ENCODE measurements around the gene WDR36.

DNA sequence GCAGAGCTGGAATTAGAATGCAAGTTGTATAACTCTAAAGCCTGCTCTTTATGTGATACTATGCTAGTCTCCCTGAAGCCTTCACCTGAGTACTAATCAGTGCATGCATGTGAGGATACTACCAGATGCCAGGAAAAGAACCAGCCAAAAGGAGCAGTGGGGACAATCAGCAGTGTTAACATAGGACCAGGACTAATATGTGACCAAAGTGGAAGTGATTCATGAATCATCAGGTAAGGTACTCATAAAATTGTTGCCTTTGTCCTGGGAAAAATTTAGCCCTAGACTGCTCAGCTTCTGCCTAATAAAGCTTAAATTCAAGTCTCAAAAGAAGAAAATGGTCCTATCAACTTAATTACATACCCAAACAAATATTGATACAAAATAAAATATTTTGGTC is 34.1 kb upstream of the WDR36 start:
- TF ChIP-seq, protein P1, sequence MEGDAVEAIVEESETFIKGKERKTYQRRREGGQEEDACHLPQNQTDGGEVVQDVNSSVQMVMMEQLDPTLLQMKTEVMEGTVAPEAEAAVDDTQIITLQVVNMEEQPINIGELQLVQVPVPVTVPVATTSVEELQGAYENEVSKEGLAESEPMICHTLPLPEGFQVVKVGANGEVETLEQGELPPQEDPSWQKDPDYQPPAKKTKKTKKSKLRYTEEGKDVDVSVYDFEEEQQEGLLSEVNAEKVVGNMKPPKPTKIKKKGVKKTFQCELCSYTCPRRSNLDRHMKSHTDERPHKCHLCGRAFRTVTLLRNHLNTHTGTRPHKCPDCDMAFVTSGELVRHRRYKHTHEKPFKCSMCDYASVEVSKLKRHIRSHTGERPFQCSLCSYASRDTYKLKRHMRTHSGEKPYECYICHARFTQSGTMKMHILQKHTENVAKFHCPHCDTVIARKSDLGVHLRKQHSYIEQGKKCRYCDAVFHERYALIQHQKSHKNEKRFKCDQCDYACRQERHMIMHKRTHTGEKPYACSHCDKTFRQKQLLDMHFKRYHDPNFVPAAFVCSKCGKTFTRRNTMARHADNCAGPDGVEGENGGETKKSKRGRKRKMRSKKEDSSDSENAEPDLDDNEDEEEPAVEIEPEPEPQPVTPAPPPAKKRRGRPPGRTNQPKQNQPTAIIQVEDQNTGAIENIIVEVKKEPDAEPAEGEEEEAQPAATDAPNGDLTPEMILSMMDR (IDR thresholded peaks at IDR 0.05) = no peak
- TF ChIP-seq, protein P2, sequence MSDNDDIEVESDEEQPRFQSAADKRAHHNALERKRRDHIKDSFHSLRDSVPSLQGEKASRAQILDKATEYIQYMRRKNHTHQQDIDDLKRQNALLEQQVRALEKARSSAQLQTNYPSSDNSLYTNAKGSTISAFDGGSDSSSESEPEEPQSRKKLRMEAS (IDR thresholded peaks at IDR 0.05) = no peak
